ENCODE results near the gene PARD3. TPM values are rescaled to one million over a fixed set of nuclear protein-coding genes. Genes with fewer than 3 reads are reported as not detected.

Gene PARD3
- total and polyA plus RNA-seq, 12 donors: 17.0 to 93.8 (median 47.3) TPM

DNA sequence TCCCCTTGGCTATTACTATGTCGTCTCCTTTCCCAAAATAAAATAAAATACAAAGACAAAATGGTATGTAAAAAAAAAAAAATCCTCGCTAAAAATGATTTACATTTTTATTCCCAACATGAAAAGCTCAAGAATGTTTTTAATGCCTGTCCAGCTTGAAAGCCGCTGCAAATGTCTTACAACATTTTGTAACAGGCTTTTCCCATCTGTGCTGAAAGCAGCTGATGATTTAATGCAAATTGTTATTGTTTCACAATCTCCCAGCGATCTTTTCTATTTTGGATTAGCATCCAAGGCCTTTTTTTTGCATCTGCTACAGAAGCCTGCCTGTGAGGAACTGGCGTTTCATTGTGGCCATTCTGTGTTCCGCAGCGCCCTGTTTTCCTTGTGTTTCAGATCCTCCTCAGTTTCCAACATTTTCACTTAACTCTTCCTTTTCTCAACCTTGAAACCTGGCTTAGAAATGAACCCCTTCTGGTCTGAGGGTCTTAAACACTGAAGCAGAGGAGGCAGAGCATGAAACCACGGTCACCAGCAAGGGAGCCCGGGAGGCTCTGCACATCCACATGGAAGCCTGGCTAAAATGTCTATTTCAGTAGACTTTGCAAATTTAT, 712.1 kb downstream of the PARD3 start:
- intact Hi-C loops (cut with DNase I): no loop called here

DNA sequence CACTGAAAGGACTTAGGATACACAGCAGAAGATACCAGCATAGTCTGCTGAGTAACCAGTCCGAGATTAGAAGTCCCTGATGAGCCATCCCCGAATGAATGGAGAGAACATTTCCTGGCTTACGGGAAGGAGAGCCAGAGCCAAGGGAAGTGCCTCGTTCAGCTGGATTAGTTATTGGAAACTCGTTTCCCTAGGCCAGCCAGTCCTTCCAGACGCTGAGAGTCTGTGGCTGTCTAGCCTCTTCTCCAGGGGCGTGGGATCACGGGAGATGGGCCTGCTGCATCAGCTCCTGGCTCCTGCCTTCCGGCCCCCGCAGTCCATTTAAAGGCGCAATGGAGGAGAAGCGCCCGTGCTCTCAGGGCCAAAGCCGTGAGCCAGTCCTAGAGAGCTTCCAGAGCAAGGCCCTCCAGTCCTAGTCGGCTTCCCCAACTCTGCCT, 712.8 kb downstream of the PARD3 start:
- Histone ChIP-seq H3K9me3 (replicated peaks in 1 of 3) (no peaks in the 10 kb centered on the region), H3K27ac (peak overlapping the region in 2 of 5 donors; percentile 69 to 82), H3K27me3 (no peaks in the 10 kb centered on the region), H3K4me3 (no peak overlapping the region), H3K36me3 (replicated peaks in 1 of 2) (no peaks in the 10 kb centered on the region), H3K4me1 (replicated peaks in 1 of 2) (peaks cover 0 to 4% of the 10 kb centered on the region in 2 donors)
- DNase-seq: peak in 6 of 7 donors; percentile 26 to 65 (median 42)
- intact Hi-C loops (cut with DNase I): no loop called here
- no peak for TF ChIP-seq POLR2A (IDR thresholded peaks at IDR 0.05)
- TF ChIP-seq CTCF (IDR thresholded peaks at IDR 0.05): no peak
- 67 to 78% (median 70%) methylated on average over 9 to 15 of the region's 15 CpGs for WGBS, 4 donors

More for the DNA sequence above, 712.1 kb downstream of the PARD3 start:
- no peaks in the 10 kb centered on the region for H3K27me3 ChIP-seq
- no peaks in the 10 kb centered on the region for H3K9me3 ChIP-seq (replicated peaks in 1 of 3)
- H3K27ac ChIP-seq: peak overlapping the region in 2 of 5 donors; percentile 69 to 82
- TF ChIP-seq CTCF (IDR thresholded peaks at IDR 0.05) (no peak), POLR2A (IDR thresholded peaks at IDR 0.05) (no peak)
- DNase-seq: peak in 1 of 7 donors; percentile 25
- peaks cover 0 to 4% of the 10 kb centered on the region in 2 donors for H3K4me1 ChIP-seq (replicated peaks in 1 of 2)
- H3K4me3 ChIP-seq: no peak overlapping the region
- 52 to 70% (median 63%) methylated on average over 9 of the region's 9 CpGs for WGBS, 4 donors
- no peaks in the 10 kb centered on the region for H3K36me3 ChIP-seq (replicated peaks in 1 of 2)

- H3K36me3 ChIP-seq (replicated peaks in 1 of 2): no peaks in the 10 kb centered on the region
- TF ChIP-seq POLR2A (IDR thresholded peaks at IDR 0.05) (no peak), CTCF (IDR thresholded peaks at IDR 0.05) (no peak)
- intact Hi-C loops (cut with DNase I): no loop called here
- H3K27ac ChIP-seq: peak overlapping the region in 2 of 5 donors; percentile 69 to 82
- no peak overlapping the region for H3K4me3 ChIP-seq
- no peak for DNase-seq
- no peaks in the 10 kb centered on the region for H3K9me3 ChIP-seq (replicated peaks in 1 of 3)
- H3K4me1 ChIP-seq (replicated peaks in 1 of 2): peaks cover 0 to 4% of the 10 kb centered on the region in 2 donors
- 74 to 90% (median 87%) methylated on average over 5 of the region's 5 CpGs for WGBS, 4 donors
- H3K27me3 ChIP-seq: no peaks in the 10 kb centered on the region
Measured at GRCh38 chr10:34101001-34101400, 714.1 kb downstream of the PARD3 start.

DNA sequence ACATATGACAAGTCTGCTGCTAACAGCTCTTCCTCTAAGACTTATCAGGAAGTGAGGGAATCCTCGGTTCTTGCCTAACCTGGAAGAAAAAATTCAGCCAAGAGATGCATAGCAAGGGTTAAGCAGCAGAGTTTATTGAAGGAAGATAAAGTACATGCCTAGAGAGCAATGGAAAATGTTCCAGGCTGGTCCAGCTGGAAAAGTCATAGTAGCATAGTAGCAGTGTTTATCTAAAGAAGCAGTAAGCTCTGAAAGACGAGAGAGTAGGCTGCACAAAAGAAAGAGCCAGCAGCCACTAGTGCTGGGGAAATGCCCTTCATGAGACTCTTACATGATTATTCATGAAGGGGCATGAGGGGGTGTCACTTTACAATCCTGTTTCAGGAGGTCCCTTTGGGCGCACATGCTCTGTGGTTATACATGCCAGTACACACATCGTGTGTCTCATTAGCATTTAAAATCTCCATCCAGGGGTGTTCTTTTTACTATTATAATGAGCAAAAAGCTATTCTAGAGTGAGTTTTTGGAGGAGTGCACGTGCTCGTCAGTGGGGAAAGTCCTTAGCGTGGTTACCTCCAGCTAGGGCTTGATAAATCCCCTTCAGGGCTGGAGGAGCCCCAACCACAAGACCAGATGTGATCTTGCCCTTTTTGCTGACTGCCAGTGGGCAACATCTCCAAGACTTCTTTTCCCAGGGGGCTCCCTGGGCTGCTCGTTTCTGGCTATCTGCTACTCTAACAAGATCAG, 716.1 kb downstream of the PARD3 start:
- TF ChIP-seq POLR2A (IDR thresholded peaks at IDR 0.05): no peak
- no peak for TF ChIP-seq CTCF (IDR thresholded peaks at IDR 0.05)
- DNase-seq: peak in 1 of 7 donors; percentile 43
- Histone ChIP-seq H3K27ac (peak overlapping the region in 1 of 5 donors; percentile 27), H3K9me3 (replicated peaks in 1 of 3) (no peaks in the 10 kb centered on the region), H3K4me1 (replicated peaks in 1 of 2) (peaks cover 0 to 4% of the 10 kb centered on the region in 2 donors), H3K27me3 (no peaks in the 10 kb centered on the region), H3K36me3 (replicated peaks in 1 of 2) (no peaks in the 10 kb centered on the region), H3K4me3 (no peak overlapping the region)
- intact Hi-C loops (cut with DNase I): no loop called here
- 70 to 77% (median 74%) methylated on average over 8 of the region's 8 CpGs for WGBS, 4 donors
